B cell (primary cell): ENCODE results near the gene ZNF652.

Source experiments
- EZH2 ChIP-seq: IDR thresholded peaks from 2 replicates; pipeline ENCODE4 v1.6.1; 2012; ENCODE audit warnings: borderline replicate concordance, low read depth, mild to moderate bottlenecking, moderate library complexity, low read length; ENCODE audit not compliant: insufficient read depth, poor library complexity, severe bottlenecking
- TF ChIP-seq, protein P1 (sequence below): fragments of 200-600 bp; IDR thresholded peaks from one replicate; pipeline ENCODE4 v1.8.0; 2022; ENCODE audit warnings: antibody characterized with exemption, mild to moderate bottlenecking

- TF ChIP-seq, protein P1, sequence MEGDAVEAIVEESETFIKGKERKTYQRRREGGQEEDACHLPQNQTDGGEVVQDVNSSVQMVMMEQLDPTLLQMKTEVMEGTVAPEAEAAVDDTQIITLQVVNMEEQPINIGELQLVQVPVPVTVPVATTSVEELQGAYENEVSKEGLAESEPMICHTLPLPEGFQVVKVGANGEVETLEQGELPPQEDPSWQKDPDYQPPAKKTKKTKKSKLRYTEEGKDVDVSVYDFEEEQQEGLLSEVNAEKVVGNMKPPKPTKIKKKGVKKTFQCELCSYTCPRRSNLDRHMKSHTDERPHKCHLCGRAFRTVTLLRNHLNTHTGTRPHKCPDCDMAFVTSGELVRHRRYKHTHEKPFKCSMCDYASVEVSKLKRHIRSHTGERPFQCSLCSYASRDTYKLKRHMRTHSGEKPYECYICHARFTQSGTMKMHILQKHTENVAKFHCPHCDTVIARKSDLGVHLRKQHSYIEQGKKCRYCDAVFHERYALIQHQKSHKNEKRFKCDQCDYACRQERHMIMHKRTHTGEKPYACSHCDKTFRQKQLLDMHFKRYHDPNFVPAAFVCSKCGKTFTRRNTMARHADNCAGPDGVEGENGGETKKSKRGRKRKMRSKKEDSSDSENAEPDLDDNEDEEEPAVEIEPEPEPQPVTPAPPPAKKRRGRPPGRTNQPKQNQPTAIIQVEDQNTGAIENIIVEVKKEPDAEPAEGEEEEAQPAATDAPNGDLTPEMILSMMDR = no peak
- TF ChIP-seq EZH2 = no peak
Observed at GRCh38 chr17:49252148-49252695, 109.8 kb downstream of the ZNF652 start.
